ENCODE results near the gene NPTX1. TPM values are rescaled to one million over a fixed set of nuclear protein-coding genes. Genes with fewer than 3 reads are reported as not detected.

NPTX1 gene
- total and polyA plus RNA-seq, 2 donors (not counting 1 experiment from before 2014, with no cell fraction given): 0.07 to 0.57 TPM

DNA sequence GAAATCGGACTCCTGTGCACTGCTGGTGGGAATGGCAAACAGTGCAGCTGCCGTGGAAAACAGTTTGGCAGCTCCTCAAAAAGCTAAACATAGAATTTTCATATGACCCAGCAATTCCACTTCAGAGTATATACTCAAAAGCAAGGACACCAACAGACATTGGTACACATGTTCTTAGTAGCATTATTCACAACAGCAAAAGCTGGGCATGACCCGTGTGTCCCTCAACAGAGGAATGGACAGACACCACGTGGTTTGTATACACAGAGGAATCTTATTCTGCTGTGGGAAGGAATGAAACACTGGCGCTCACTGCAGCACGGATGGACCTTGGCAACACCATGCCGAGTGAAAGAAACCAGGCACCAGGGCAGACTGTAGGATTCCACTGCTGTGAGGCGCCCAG is 16.0 kb downstream of the NPTX1 start:
- no peaks in the 10 kb centered on the region for H3K79me2 ChIP-seq (ENCODE audit: control insufficient read depth, insufficient read depth, low read length)
- Mint-ChIP-seq H3K9me3 (ENCODE audit: insufficient read depth) (no peaks in the 10 kb centered on the region), H3K27ac (no peak overlapping the region), H3K4me1 (peaks cover 5% of the 10 kb centered on the region), H3K27me3 (peaks cover 47% of the 10 kb centered on the region), H3K4me3 (no peak overlapping the region)
- H4K20me1 ChIP-seq (ENCODE audit: control insufficient read depth, insufficient read depth, low read length, poor library complexity, severe bottlenecking): no peaks in the 10 kb centered on the region
- no peaks in the 10 kb centered on the region for H3K9me3 ChIP-seq (ENCODE audit: control extremely low read depth in 1 of 3, control insufficient read depth in 2 of 3, insufficient read depth in 1 of 3, low read length in 2 of 3)
- no peak overlapping the region for H2AFZ ChIP-seq (ENCODE audit: insufficient read depth, low read depth, low read length, poor library complexity, severe bottlenecking)
- no peak overlapping the region for H3K9ac ChIP-seq (ENCODE audit: low read length)
- H3K27ac ChIP-seq (ENCODE audit: low read length in 2 of 2): no peak overlapping the region
- no peak for DNase-seq
- H3K27me3 ChIP-seq (replicated peaks in 1 of 4; ENCODE audit: control extremely low read depth in 1 of 4, control insufficient read depth in 3 of 4, insufficient read depth in 4 of 4, low read length in 3 of 4): peaks cover 0 to 56% (median 1%) of the 10 kb centered on the region in 4 experiments
- intact Hi-C loops (cut with micrococcal nuclease): no loop called here
- H3K4me2 ChIP-seq (replicated peaks; ENCODE audit: low read depth, low read length, poor library complexity, severe bottlenecking): no peak overlapping the region
- H3K4me3 ChIP-seq (ENCODE audit: control extremely low read depth in 1 of 5, extremely low read depth in 1 of 5, insufficient read depth in 1 of 5, low read depth in 2 of 5, low read length in 4 of 5): no peak overlapping the region
- no peaks in the 10 kb centered on the region for H3K36me3 ChIP-seq (replicated peaks in 1 of 2; ENCODE audit: control extremely low read depth in 1 of 2, control insufficient read depth in 1 of 2, extremely low read depth in 1 of 2, insufficient read depth in 2 of 2, low read length in 1 of 2)
- TF ChIP-seq EZH2 (IDR thresholded peaks at IDR 0.05; ENCODE audit: borderline replicate concordance, insufficient read depth, low read depth, low read length, poor library complexity, severe bottlenecking): no peak
- TF ChIP-seq, protein P1, sequence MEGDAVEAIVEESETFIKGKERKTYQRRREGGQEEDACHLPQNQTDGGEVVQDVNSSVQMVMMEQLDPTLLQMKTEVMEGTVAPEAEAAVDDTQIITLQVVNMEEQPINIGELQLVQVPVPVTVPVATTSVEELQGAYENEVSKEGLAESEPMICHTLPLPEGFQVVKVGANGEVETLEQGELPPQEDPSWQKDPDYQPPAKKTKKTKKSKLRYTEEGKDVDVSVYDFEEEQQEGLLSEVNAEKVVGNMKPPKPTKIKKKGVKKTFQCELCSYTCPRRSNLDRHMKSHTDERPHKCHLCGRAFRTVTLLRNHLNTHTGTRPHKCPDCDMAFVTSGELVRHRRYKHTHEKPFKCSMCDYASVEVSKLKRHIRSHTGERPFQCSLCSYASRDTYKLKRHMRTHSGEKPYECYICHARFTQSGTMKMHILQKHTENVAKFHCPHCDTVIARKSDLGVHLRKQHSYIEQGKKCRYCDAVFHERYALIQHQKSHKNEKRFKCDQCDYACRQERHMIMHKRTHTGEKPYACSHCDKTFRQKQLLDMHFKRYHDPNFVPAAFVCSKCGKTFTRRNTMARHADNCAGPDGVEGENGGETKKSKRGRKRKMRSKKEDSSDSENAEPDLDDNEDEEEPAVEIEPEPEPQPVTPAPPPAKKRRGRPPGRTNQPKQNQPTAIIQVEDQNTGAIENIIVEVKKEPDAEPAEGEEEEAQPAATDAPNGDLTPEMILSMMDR (IDR thresholded peaks at IDR 0.05): no peak
- ATAC-seq (ENCODE audit: low read depth): no peak
- 88% methylated on average over 8 of the region's 8 CpGs for WGBS (ENCODE audit: insufficient coverage)
- H3K4me1 ChIP-seq (ENCODE audit: control insufficient read depth in 2 of 2, insufficient read depth in 2 of 2, low read length in 2 of 2): peaks cover 0 to 5% of the 10 kb centered on the region in 2 donors
- CTCF ChIA-PET: no interaction called here
- POLR2A ChIA-PET: interaction anchor here (0.6 kb wide), 1 partner anchor 496 kb away, joined by 3 read pairs; no protein-coding TSS in a partner anchor

DNA sequence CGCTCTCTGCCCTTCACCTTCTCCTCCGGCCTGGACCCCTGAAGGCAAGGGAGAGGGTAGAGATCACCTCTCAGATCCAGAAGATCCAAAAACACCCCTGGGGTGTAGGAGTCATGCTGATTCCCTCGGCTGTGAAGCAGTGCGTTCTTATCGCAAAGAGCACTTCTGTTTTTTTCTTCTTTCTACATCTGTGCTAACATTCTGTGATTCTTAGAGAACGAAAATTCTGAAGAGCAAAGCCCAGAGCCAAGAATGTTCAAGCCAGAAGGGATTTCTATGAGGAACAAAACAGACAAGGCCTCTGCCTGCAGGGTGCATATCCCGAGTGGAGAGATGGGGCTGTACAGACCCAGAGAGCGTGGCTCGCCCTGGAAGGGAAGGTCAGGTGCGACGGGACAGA is 17.2 kb downstream of the NPTX1 start:
- TF ChIP-seq, protein P1 (IDR thresholded peaks at IDR 0.05): no peak
- no peak for TF ChIP-seq EZH2 (IDR thresholded peaks at IDR 0.05; ENCODE audit: borderline replicate concordance, insufficient read depth, low read depth, low read length, poor library complexity, severe bottlenecking)
- DNase-seq (no peak), ATAC-seq (ENCODE audit: low read depth) (no peak)
- Histone ChIP-seq H2AFZ (ENCODE audit: insufficient read depth, low read depth, low read length, poor library complexity, severe bottlenecking) (no peak overlapping the region), H3K4me1 (ENCODE audit: control insufficient read depth in 2 of 2, insufficient read depth in 2 of 2, low read length in 2 of 2) (peaks cover under 1 to 10% of the 10 kb centered on the region in 2 donors), H3K4me2 (replicated peaks; ENCODE audit: low read depth, low read length, poor library complexity, severe bottlenecking) (no peak overlapping the region), H3K27ac (ENCODE audit: low read length in 2 of 2) (no peak overlapping the region), H3K79me2 (ENCODE audit: control insufficient read depth, insufficient read depth, low read length) (no peaks in the 10 kb centered on the region), H3K36me3 (replicated peaks in 1 of 2; ENCODE audit: control extremely low read depth in 1 of 2, control insufficient read depth in 1 of 2, extremely low read depth in 1 of 2, insufficient read depth in 2 of 2, low read length in 1 of 2) (no peaks in the 10 kb centered on the region), H3K27me3 (replicated peaks in 1 of 4; ENCODE audit: control extremely low read depth in 1 of 4, control insufficient read depth in 3 of 4, insufficient read depth in 4 of 4, low read length in 3 of 4) (peaks cover 0 to 44% (median 1%) of the 10 kb centered on the region in 4 experiments), H4K20me1 (ENCODE audit: control insufficient read depth, insufficient read depth, low read length, poor library complexity, severe bottlenecking) (no peaks in the 10 kb centered on the region), H3K9ac (ENCODE audit: low read length) (no peak overlapping the region), H3K4me3 (ENCODE audit: control extremely low read depth in 1 of 5, extremely low read depth in 1 of 5, insufficient read depth in 1 of 5, low read depth in 2 of 5, low read length in 4 of 5) (no peak overlapping the region), H3K9me3 (ENCODE audit: control extremely low read depth in 1 of 3, control insufficient read depth in 2 of 3, insufficient read depth in 1 of 3, low read length in 2 of 3) (peaks cover 0 to under 1% (median 0%) of the 10 kb centered on the region in 3 donors)
- Mint-ChIP-seq H3K9me3 (ENCODE audit: insufficient read depth) (no peaks in the 10 kb centered on the region), H3K27ac (no peak overlapping the region), H3K4me3 (no peak overlapping the region), H3K4me1 (peaks cover 10% of the 10 kb centered on the region), H3K27me3 (peaks cover 38% of the 10 kb centered on the region)
- CTCF ChIA-PET: no interaction called here
- WGBS (ENCODE audit: insufficient coverage): 72% methylated on average over 3 of the region's 11 CpGs
- POLR2A ChIA-PET: no interaction called here
- intact Hi-C loops (cut with micrococcal nuclease): no loop called here
